ENCODE results near the gene POMT1.

Gene POMT1

GRCh38 chr9:131484051-131484445 lies 18.7 kb upstream of the POMT1 start:
- Histone ChIP-seq H2AK5ac (ENCODE audit: low read depth, low read length) (no peak overlapping the region), H3K36me3 (replicated peaks in 1 of 2; ENCODE audit: control insufficient read depth in 2 of 2, insufficient read depth in 2 of 2, low read length in 2 of 2) (peaks cover 91 to 99% of the 10 kb centered on the region in 2 donors), H4K91ac (ENCODE audit: low read depth, low read length, poor library complexity) (no peak overlapping the region), H2AFZ (ENCODE audit: low read length) (no peak overlapping the region), H3K23ac (ENCODE audit: low read depth, low read length, poor library complexity) (no peak overlapping the region), H3K4me1 (ENCODE audit: control insufficient read depth in 2 of 2, insufficient read depth in 1 of 2, low read depth in 1 of 2, low read length in 2 of 2) (no peaks in the 10 kb centered on the region), H2BK15ac (ENCODE audit: low read length) (no peak overlapping the region), H3K18ac (ENCODE audit: low read length) (no peak overlapping the region), H3K79me1 (ENCODE audit: low read depth, low read length) (peaks cover 22% of the 10 kb centered on the region), H2BK120ac (ENCODE audit: low read depth, low read length) (no peak overlapping the region), H3K14ac (ENCODE audit: low read length) (no peak overlapping the region), H3K4me3 (ENCODE audit: low read length in 2 of 2) (no peak overlapping the region), H3K27ac (replicated peaks; ENCODE audit: low read length) (no peak overlapping the region), H2BK12ac (ENCODE audit: low read length) (no peak overlapping the region), H3K4me2 (ENCODE audit: insufficient read depth, low read length, poor library complexity, severe bottlenecking) (no peak overlapping the region), H3K9me3 (replicated peaks in 1 of 2; ENCODE audit: control insufficient read depth in 2 of 2, insufficient read depth in 1 of 2, low read depth in 1 of 2, low read length in 2 of 2) (no peaks in the 10 kb centered on the region), H3K9ac (ENCODE audit: low read depth, low read length, poor library complexity) (peak overlapping the region; percentile 31), H3K27me3 (ENCODE audit: control insufficient read depth in 3 of 3, insufficient read depth in 3 of 3, low read depth in 1 of 3, low read length in 3 of 3) (no peaks in the 10 kb centered on the region), H3K4ac (ENCODE audit: low read length) (no peak overlapping the region), H4K8ac (ENCODE audit: low read depth, low read length) (no peak overlapping the region), H2BK5ac (ENCODE audit: low read length) (no peak overlapping the region)
- no peak for DNase-seq (ENCODE audit: low spot score)
- WGBS, 2 donors (ENCODE audit: extremely low coverage in 2 of 2, insufficient read length in 2 of 2, insufficient replicate concordance in 1 of 2): no CpG with 5 or more reads among the region's 7 CpGs

- H2AK5ac ChIP-seq (ENCODE audit: low read depth, low read length): no peak overlapping the region
- H3K4me1 ChIP-seq (ENCODE audit: control insufficient read depth in 2 of 2, insufficient read depth in 1 of 2, low read depth in 1 of 2, low read length in 2 of 2): no peaks in the 10 kb centered on the region
- H3K4me2 ChIP-seq (ENCODE audit: insufficient read depth, low read length, poor library complexity, severe bottlenecking): no peak overlapping the region
- H3K4ac ChIP-seq (ENCODE audit: low read length): no peak overlapping the region
- H3K36me3 ChIP-seq (replicated peaks in 1 of 2; ENCODE audit: control insufficient read depth in 2 of 2, insufficient read depth in 2 of 2, low read length in 2 of 2): peaks cover 90 to 99% of the 10 kb centered on the region in 2 donors
- no CpG with 5 or more reads among the region's 15 CpGs for WGBS, 2 donors (ENCODE audit: extremely low coverage in 2 of 2, insufficient read length in 2 of 2, insufficient replicate concordance in 1 of 2)
- H2AFZ ChIP-seq (ENCODE audit: low read length): no peak overlapping the region
- no peak for DNase-seq (ENCODE audit: low spot score)
- H2BK120ac ChIP-seq (ENCODE audit: low read depth, low read length): no peak overlapping the region
- H3K27ac ChIP-seq (replicated peaks; ENCODE audit: low read length): no peak overlapping the region
- H3K18ac ChIP-seq (ENCODE audit: low read length): no peak overlapping the region
- H4K91ac ChIP-seq (ENCODE audit: low read depth, low read length, poor library complexity): no peak overlapping the region
- peaks cover 22% of the 10 kb centered on the region for H3K79me1 ChIP-seq (ENCODE audit: low read depth, low read length)
- H3K9me3 ChIP-seq (replicated peaks in 1 of 2; ENCODE audit: control insufficient read depth in 2 of 2, insufficient read depth in 1 of 2, low read depth in 1 of 2, low read length in 2 of 2): no peaks in the 10 kb centered on the region
- H2BK12ac ChIP-seq (ENCODE audit: low read length): no peak overlapping the region
- no peak overlapping the region for H2BK15ac ChIP-seq (ENCODE audit: low read length)
- H3K14ac ChIP-seq (ENCODE audit: low read length): no peak overlapping the region
- H2BK5ac ChIP-seq (ENCODE audit: low read length): no peak overlapping the region
- H3K4me3 ChIP-seq (ENCODE audit: low read length in 2 of 2): no peak overlapping the region
- H3K23ac ChIP-seq (ENCODE audit: low read depth, low read length, poor library complexity): no peak overlapping the region
- no peak overlapping the region for H4K8ac ChIP-seq (ENCODE audit: low read depth, low read length)
- no peaks in the 10 kb centered on the region for H3K27me3 ChIP-seq (ENCODE audit: control insufficient read depth in 3 of 3, insufficient read depth in 3 of 3, low read depth in 1 of 3, low read length in 3 of 3)
- no peak overlapping the region for H3K9ac ChIP-seq (ENCODE audit: low read depth, low read length, poor library complexity)
Observed at GRCh38 chr9:131484560-131485185, 18.0 kb upstream of the POMT1 start.

- DNase-seq (ENCODE audit: low spot score): no peak
- no peak overlapping the region for H2AFZ ChIP-seq (ENCODE audit: low read length)
- H4K8ac ChIP-seq (ENCODE audit: low read depth, low read length): no peak overlapping the region
- no peak overlapping the region for H2BK5ac ChIP-seq (ENCODE audit: low read length)
- no peaks in the 10 kb centered on the region for H3K4me1 ChIP-seq (ENCODE audit: control insufficient read depth in 2 of 2, insufficient read depth in 1 of 2, low read depth in 1 of 2, low read length in 2 of 2)
- no peaks in the 10 kb centered on the region for H3K27me3 ChIP-seq (ENCODE audit: control insufficient read depth in 3 of 3, insufficient read depth in 3 of 3, low read depth in 1 of 3, low read length in 3 of 3)
- H3K9ac ChIP-seq (ENCODE audit: low read depth, low read length, poor library complexity): peak overlapping the region; percentile 39
- H2BK120ac ChIP-seq (ENCODE audit: low read depth, low read length): no peak overlapping the region
- H2BK12ac ChIP-seq (ENCODE audit: low read length): no peak overlapping the region
- H3K9me3 ChIP-seq (replicated peaks in 1 of 2; ENCODE audit: control insufficient read depth in 2 of 2, insufficient read depth in 1 of 2, low read depth in 1 of 2, low read length in 2 of 2): no peaks in the 10 kb centered on the region
- no peak overlapping the region for H3K18ac ChIP-seq (ENCODE audit: low read length)
- no peak overlapping the region for H3K4ac ChIP-seq (ENCODE audit: low read length)
- no peak overlapping the region for H2AK5ac ChIP-seq (ENCODE audit: low read depth, low read length)
- H3K23ac ChIP-seq (ENCODE audit: low read depth, low read length, poor library complexity): no peak overlapping the region
- H3K36me3 ChIP-seq (replicated peaks in 1 of 2; ENCODE audit: control insufficient read depth in 2 of 2, insufficient read depth in 2 of 2, low read length in 2 of 2): peaks cover 91 to 99% of the 10 kb centered on the region in 2 donors
- H3K4me3 ChIP-seq (ENCODE audit: low read length in 2 of 2): no peak overlapping the region
- no peak overlapping the region for H3K27ac ChIP-seq (replicated peaks; ENCODE audit: low read length)
- no peak overlapping the region for H4K91ac ChIP-seq (ENCODE audit: low read depth, low read length, poor library complexity)
- H2BK15ac ChIP-seq (ENCODE audit: low read length): no peak overlapping the region
- H3K14ac ChIP-seq (ENCODE audit: low read length): no peak overlapping the region
- no peak overlapping the region for H3K4me2 ChIP-seq (ENCODE audit: insufficient read depth, low read length, poor library complexity, severe bottlenecking)
- H3K79me1 ChIP-seq (ENCODE audit: low read depth, low read length): peaks cover 22% of the 10 kb centered on the region
- no CpG with 5 or more reads among the region's 12 CpGs for WGBS, 2 donors (ENCODE audit: extremely low coverage in 2 of 2, insufficient read length in 2 of 2, insufficient replicate concordance in 1 of 2)
Observed at GRCh38 chr9:131485206-131485605, 17.5 kb upstream of the POMT1 start.

DNA sequence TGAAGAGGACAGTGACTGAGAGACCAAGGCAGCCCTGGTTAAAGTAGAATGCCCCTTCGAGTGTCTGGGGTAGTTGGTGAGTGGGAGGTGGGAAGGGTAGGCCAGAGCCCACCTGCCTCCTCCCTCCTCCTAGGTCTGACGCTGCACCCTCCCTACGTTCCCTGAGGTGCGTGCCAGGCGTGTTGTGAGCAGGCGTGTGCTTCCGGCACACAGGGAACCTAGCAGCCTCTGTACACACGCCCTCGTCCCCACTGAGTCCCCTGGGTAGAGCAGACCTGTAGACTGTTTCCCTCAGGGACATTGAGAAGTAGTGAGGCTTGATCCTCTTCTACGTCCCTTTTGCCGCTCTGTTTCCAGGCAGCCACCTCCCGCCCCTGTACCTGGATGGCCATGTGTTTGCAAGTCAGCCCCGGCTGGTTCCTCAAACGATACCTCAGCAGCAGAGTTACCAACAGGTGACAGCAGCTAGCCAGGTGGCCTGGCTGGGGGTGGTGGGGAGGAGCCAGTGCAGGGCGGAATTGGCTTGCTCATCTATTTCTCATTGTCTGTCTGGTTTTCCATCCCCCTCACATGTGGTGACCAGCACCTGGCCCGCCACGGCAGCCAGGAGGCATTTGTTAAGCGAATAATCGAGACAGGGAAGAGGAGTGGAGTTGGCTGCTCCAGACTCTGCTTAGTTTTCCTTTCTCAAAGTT lies 16.8 kb upstream of the POMT1 start:
- H2BK12ac ChIP-seq (ENCODE audit: low read length): no peak overlapping the region
- peaks cover 91 to 99% of the 10 kb centered on the region in 2 donors for H3K36me3 ChIP-seq (replicated peaks in 1 of 2; ENCODE audit: control insufficient read depth in 2 of 2, insufficient read depth in 2 of 2, low read length in 2 of 2)
- no peak overlapping the region for H3K4me3 ChIP-seq (ENCODE audit: low read length in 2 of 2)
- H3K14ac ChIP-seq (ENCODE audit: low read length): peak overlapping the region; percentile 49
- no CpG with 5 or more reads among the region's 19 CpGs for WGBS, 2 donors (ENCODE audit: extremely low coverage in 2 of 2, insufficient read length in 2 of 2, insufficient replicate concordance in 1 of 2)
- H2BK5ac ChIP-seq (ENCODE audit: low read length): no peak overlapping the region
- no peaks in the 10 kb centered on the region for H3K27me3 ChIP-seq (ENCODE audit: control insufficient read depth in 3 of 3, insufficient read depth in 3 of 3, low read depth in 1 of 3, low read length in 3 of 3)
- no peak overlapping the region for H2AFZ ChIP-seq (ENCODE audit: low read length)
- no peak overlapping the region for H2AK5ac ChIP-seq (ENCODE audit: low read depth, low read length)
- H3K23ac ChIP-seq (ENCODE audit: low read depth, low read length, poor library complexity): peak overlapping the region; percentile 52
- H3K4ac ChIP-seq (ENCODE audit: low read length): no peak overlapping the region
- no peak overlapping the region for H3K27ac ChIP-seq (replicated peaks; ENCODE audit: low read length)
- no peak overlapping the region for H2BK15ac ChIP-seq (ENCODE audit: low read length)
- no peak for DNase-seq (ENCODE audit: low spot score)
- no peak overlapping the region for H4K8ac ChIP-seq (ENCODE audit: low read depth, low read length)
- H3K9me3 ChIP-seq (replicated peaks in 1 of 2; ENCODE audit: control insufficient read depth in 2 of 2, insufficient read depth in 1 of 2, low read depth in 1 of 2, low read length in 2 of 2): no peaks in the 10 kb centered on the region
- H3K4me2 ChIP-seq (ENCODE audit: insufficient read depth, low read length, poor library complexity, severe bottlenecking): no peak overlapping the region
- H3K9ac ChIP-seq (ENCODE audit: low read depth, low read length, poor library complexity): peak overlapping the region; percentile 1
- no peaks in the 10 kb centered on the region for H3K4me1 ChIP-seq (ENCODE audit: control insufficient read depth in 2 of 2, insufficient read depth in 1 of 2, low read depth in 1 of 2, low read length in 2 of 2)
- H4K91ac ChIP-seq (ENCODE audit: low read depth, low read length, poor library complexity): no peak overlapping the region
- peaks cover 22% of the 10 kb centered on the region for H3K79me1 ChIP-seq (ENCODE audit: low read depth, low read length)
- no peak overlapping the region for H2BK120ac ChIP-seq (ENCODE audit: low read depth, low read length)
- H3K18ac ChIP-seq (ENCODE audit: low read length): no peak overlapping the region

All from neuronal stem cell (in vitro differentiated cells).